Epithelial cell of esophagus (primary cell): Measurements from ENCODE around the gene LURAP1L.
A peak's percentile ranks its signal among the peaks of the same experiment; 100 is the strongest.

Source experiments
- DNase-seq: peaks from one replicate; pipeline ENCODE4 v3.0.0; 2010; ENCODE audit warnings: low read depth
- H3K4me3 ChIP-seq: 2 replicates; pipeline ENCODE4 v1.5.1; 2011; ENCODE audit warnings: mild to moderate bottlenecking, low read length, control low read depth
- CTCF ChIP-seq: IDR thresholded peaks from 2 replicates; pipeline ENCODE4 v1.5.1; 2011; ENCODE audit warnings: low read depth, mild to moderate bottlenecking, low read length, control low read depth, inconsistent platforms; ENCODE audit not compliant: insufficient read depth; ENCODE audit errors: missing control alignments

LURAP1L gene

GRCh38 chr9:12784461-12785259 is 9.8 kb downstream of the LURAP1L start:
- DNase-seq = peak; percentile 99
- H3K4me3 ChIP-seq = no peak overlapping the region
- no peak for TF ChIP-seq CTCF

- H3K4me3 ChIP-seq = no peak overlapping the region
- peak; percentile 93 for DNase-seq
- no peak for TF ChIP-seq CTCF
Observed at GRCh38 chr9:12785260-12785770, 10.5 kb downstream of the LURAP1L start.

- peak; percentile 64 for DNase-seq
- TF ChIP-seq CTCF = no peak
- H3K4me3 ChIP-seq = no peak overlapping the region
Observed at GRCh38 chr9:12785941-12786340, 11.1 kb downstream of the LURAP1L start.

GRCh38 chr9:12790001-12790400 is 15.2 kb downstream of the LURAP1L start:
- no peak for TF ChIP-seq CTCF
- no peak overlapping the region for H3K4me3 ChIP-seq
- DNase-seq = no peak

GRCh38 chr9:12790883-12791282 is 16.1 kb downstream of the LURAP1L start:
- no peak overlapping the region for H3K4me3 ChIP-seq
- no peak for TF ChIP-seq CTCF
- no peak for DNase-seq

GRCh38 chr9:12794101-12794799 is 19.4 kb downstream of the LURAP1L start:
- peak; percentile 53 for DNase-seq
- TF ChIP-seq CTCF = no peak
- no peak overlapping the region for H3K4me3 ChIP-seq

- no peak for DNase-seq
- TF ChIP-seq CTCF = no peak
- H3K4me3 ChIP-seq = no peak overlapping the region
Observed at GRCh38 chr9:12796601-12797000, 21.8 kb downstream of the LURAP1L start.
